Measurements from ENCODE around the gene COL28A1.

The COL28A1 gene

DNA sequence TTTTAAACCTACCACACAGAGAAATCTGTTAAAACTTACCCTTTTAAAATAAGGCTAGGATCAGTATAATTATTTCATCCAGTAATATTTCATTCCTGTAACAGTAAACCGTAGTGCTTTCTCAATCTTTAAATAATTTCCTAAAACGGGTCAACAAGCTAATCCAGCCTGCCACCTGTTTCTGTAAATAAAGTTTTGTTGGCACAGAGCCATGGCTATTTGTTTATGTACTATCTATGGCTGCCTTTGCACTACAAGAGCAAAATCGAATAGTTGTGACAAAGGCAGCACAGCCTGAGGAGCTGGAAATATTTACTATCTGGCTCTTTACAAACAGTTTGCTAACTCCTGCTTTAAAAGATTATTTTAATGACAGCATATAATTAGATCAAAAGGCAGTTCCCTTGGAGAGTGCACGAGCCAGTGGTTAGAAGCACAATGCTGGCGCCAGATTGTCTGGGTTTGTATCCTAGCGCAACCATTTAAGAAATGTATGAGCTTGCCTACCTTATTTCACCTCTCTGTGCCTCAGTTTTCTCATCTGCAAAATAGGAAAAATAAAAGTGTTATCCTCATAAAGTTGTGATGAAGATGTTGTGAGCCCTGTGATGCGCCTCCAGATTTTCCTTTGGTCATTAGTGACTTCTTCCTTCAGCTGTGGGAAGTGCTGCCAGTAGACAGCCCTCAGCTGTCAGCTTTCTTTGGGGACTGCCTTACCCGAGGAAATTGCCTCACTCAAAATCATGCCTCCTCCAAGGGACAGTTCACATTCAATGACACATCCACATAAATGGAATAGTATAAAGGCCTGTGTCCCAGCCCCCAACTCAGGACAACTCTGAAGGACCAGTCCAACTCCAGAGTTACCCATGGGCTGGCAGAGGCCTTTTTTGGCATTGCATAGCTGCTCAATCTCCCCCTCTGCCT lies 19.2 kb upstream of the COL28A1 start:
- H3K4me3 Mint-ChIP-seq = no peak overlapping the region
- no peaks in the 10 kb centered on the region for H3K9me3 Mint-ChIP-seq
- H3K27me3 Mint-ChIP-seq = no peaks in the 10 kb centered on the region
- no peak overlapping the region for H3K27ac Mint-ChIP-seq (ENCODE audit: low read depth)
- no peak for ATAC-seq (replicated peaks; ENCODE audit: extremely low read depth, poor library complexity, severe bottlenecking)
- no peaks in the 10 kb centered on the region for H3K4me1 Mint-ChIP-seq
- H3K36me3 Mint-ChIP-seq (ENCODE audit: insufficient read depth) = no peaks in the 10 kb centered on the region
- no peak for DNase-seq (ENCODE audit: low spot score in 2 of 2)

DNA sequence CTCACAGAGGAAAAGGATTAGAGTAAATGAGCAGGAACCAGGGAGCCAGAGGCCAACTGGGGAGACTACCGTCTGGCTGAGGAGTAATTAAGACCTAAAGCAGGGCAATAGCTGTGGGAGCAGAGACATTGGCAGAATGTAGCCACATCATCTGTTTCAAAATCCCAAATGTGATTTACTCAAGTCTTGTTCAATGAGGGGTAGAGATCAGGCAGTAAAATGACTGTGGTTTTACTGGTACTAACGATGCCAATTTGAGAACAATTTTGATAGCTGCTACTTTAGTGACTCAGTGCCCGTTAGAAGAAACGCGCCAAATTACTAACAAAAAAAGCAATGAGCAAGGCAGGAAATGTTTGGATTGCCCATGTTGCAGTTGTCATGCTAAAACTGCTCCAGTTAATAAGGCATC lies 18.4 kb upstream of the COL28A1 start:
- ATAC-seq (replicated peaks; ENCODE audit: extremely low read depth, poor library complexity, severe bottlenecking) (no peak), DNase-seq (ENCODE audit: low spot score in 2 of 2) (no peak)
- H3K36me3 Mint-ChIP-seq (ENCODE audit: insufficient read depth) = no peaks in the 10 kb centered on the region
- H3K27me3 Mint-ChIP-seq = no peaks in the 10 kb centered on the region
- H3K4me1 Mint-ChIP-seq = no peaks in the 10 kb centered on the region
- H3K9me3 Mint-ChIP-seq = no peaks in the 10 kb centered on the region
- H3K27ac Mint-ChIP-seq (ENCODE audit: low read depth) = no peak overlapping the region
- no peak overlapping the region for H3K4me3 Mint-ChIP-seq

DNA sequence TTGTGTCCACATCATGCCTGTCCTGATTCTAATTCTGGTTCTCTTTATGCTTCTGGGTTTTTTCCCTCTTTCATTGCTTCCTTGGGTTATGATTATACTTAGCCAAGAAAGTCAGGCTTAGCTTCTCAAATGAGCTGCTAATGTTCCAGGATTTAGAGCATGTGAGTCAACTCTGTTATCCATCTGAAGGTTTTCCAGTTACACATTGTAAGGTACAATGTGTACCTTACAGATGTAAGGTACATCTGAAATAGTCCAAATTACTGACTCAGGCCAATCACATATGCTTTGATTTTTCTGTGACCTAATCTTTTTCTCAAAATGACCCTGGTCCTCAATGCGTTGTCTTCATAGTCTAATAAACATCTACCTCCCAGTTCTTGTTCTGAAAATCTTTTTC lies 17.7 kb upstream of the COL28A1 start:
- Mint-ChIP-seq H3K4me3 (no peak overlapping the region), H3K36me3 (ENCODE audit: insufficient read depth) (no peaks in the 10 kb centered on the region), H3K27ac (ENCODE audit: low read depth) (no peak overlapping the region), H3K9me3 (no peaks in the 10 kb centered on the region), H3K27me3 (no peaks in the 10 kb centered on the region), H3K4me1 (no peaks in the 10 kb centered on the region)
- ATAC-seq (replicated peaks; ENCODE audit: extremely low read depth, poor library complexity, severe bottlenecking) = no peak
- DNase-seq (ENCODE audit: low spot score in 2 of 2) = no peak

DNA sequence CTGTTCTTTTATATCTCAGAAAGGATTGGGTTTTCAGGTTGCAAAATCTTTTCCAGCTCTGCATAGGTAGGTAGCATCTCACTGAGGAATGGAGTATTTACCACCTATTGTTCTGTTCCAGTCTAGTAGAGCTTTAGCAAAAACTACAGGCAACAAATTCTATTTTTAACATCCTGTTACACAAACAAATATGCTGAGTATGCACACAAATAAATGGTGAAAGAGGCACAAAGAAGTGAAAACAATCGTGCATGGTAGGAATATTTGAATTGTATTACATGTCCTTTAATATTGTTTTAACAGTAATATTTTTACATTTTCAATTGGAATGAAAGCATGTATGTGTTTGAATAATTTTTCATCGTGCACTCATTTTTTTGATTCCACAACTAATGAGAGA lies 16.5 kb upstream of the COL28A1 start:
- Mint-ChIP-seq H3K9me3 (no peaks in the 10 kb centered on the region), H3K27me3 (no peaks in the 10 kb centered on the region), H3K4me3 (no peak overlapping the region), H3K36me3 (ENCODE audit: insufficient read depth) (no peaks in the 10 kb centered on the region), H3K27ac (ENCODE audit: low read depth) (no peak overlapping the region), H3K4me1 (no peaks in the 10 kb centered on the region)
- DNase-seq (ENCODE audit: low spot score in 2 of 2) (no peak), ATAC-seq (replicated peaks; ENCODE audit: extremely low read depth, poor library complexity, severe bottlenecking) (no peak)

DNA sequence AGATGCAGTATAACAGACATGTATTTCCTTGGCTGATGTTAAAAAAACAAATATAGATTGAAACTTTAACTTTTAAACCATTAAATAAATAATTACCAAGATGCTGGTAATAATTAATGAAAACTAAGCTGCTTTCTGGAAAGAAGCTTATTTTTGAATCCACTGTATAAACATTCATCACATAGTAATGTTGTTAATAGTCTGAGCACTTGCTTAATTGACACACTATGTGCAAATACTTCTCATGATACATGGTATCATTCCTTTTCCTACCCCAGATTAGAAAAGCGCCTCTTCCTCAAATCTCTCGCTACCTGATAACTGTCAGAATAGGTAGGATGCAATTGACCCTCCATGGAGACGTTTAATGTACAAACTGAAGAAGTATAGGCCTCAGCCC lies 15.0 kb upstream of the COL28A1 start:
- H3K4me3 Mint-ChIP-seq = no peak overlapping the region
- no peaks in the 10 kb centered on the region for H3K36me3 Mint-ChIP-seq (ENCODE audit: insufficient read depth)
- ATAC-seq (replicated peaks; ENCODE audit: extremely low read depth, poor library complexity, severe bottlenecking) (no peak), DNase-seq (ENCODE audit: low spot score in 2 of 2) (no peak)
- no peaks in the 10 kb centered on the region for H3K9me3 Mint-ChIP-seq
- no peak overlapping the region for H3K27ac Mint-ChIP-seq (ENCODE audit: low read depth)
- H3K27me3 Mint-ChIP-seq = no peaks in the 10 kb centered on the region
- no peaks in the 10 kb centered on the region for H3K4me1 Mint-ChIP-seq

DNA sequence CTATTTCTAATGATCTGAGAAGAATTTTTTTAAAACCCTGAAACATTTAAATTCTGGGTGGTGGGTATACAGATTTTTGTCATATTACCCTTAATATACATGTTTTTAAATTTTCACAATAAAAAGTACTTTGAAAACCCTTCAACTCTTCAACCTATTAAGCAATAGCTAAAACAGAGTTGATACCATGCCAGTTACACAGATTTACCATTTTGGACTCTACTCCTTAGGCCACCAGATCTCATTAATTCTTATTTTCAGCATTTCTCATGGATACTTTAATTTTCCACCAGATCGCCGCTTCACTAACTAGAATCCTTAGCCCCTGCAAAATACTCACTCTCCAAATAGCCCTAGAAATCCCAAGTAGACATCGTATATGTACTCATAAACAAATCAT lies 12.7 kb upstream of the COL28A1 start:
- H3K4me3 Mint-ChIP-seq = no peak overlapping the region
- DNase-seq (ENCODE audit: low spot score in 2 of 2) = no peak
- H3K9me3 Mint-ChIP-seq = no peaks in the 10 kb centered on the region
- H3K27ac Mint-ChIP-seq (ENCODE audit: low read depth) = no peak overlapping the region
- ATAC-seq (replicated peaks; ENCODE audit: extremely low read depth, poor library complexity, severe bottlenecking) = no peak
- H3K27me3 Mint-ChIP-seq = no peaks in the 10 kb centered on the region
- H3K36me3 Mint-ChIP-seq (ENCODE audit: insufficient read depth) = no peaks in the 10 kb centered on the region
- H3K4me1 Mint-ChIP-seq = no peaks in the 10 kb centered on the region

DNA sequence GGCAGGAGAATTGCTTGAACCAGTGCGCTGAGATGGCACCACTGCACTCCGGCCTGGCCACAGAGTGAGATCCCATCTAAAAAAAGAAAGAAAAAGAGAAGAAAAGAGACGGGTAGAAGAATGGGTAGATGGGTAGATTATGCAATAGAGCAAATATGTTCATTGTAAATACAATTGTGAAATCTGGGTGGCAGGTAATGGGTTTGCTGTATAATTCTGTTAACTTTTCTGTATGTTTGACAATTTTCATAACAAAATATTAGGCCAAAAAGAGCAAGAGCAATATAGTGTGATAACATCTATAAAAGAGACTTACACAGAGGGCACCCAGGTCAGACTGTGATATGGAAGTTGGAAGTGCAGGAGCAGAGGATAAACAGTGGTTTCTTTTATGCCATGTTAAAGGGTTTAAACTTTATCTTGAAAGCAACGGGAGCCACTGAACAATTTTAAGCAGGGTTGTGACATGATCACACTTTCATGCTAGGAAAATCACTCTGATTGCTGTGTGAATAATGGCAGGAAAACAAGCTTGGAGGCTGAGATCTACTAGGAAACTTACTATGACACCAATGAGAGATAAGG lies 6.7 kb upstream of the COL28A1 start:
- no peaks in the 10 kb centered on the region for H3K9me3 Mint-ChIP-seq
- H3K27ac Mint-ChIP-seq (ENCODE audit: low read depth) = no peak overlapping the region
- ATAC-seq (replicated peaks; ENCODE audit: extremely low read depth, poor library complexity, severe bottlenecking) (no peak), DNase-seq (ENCODE audit: low spot score in 2 of 2) (no peak)
- no peaks in the 10 kb centered on the region for H3K36me3 Mint-ChIP-seq (ENCODE audit: insufficient read depth)
- H3K27me3 Mint-ChIP-seq = no peaks in the 10 kb centered on the region
- no peak overlapping the region for H3K4me3 Mint-ChIP-seq
- H3K4me1 Mint-ChIP-seq = no peaks in the 10 kb centered on the region

DNA sequence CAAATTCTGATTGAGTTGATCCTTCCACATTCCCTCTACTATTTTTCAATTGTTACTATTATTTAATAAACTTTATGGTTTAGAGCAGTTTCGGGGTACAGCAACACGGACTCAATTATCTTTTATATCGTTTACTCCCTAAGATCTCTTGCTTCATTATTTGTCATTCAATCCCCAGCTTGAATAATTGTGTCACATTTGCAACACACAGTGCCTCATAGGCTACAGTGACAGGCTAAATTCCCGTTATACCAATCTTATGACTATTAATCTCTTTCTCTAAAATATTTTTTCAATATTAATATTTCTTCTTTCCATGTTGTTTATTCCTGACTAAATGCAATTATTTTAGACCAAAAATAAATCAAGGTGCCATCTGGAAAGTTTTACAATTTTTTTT lies 4.0 kb upstream of the COL28A1 start:
- no peak overlapping the region for H3K27ac Mint-ChIP-seq (ENCODE audit: low read depth)
- H3K4me1 Mint-ChIP-seq = no peaks in the 10 kb centered on the region
- H3K27me3 Mint-ChIP-seq = peaks cover 4% of the 10 kb centered on the region
- DNase-seq (ENCODE audit: low spot score in 2 of 2) (no peak), ATAC-seq (replicated peaks; ENCODE audit: extremely low read depth, poor library complexity, severe bottlenecking) (no peak)
- H3K9me3 Mint-ChIP-seq = no peaks in the 10 kb centered on the region
- no peak overlapping the region for H3K4me3 Mint-ChIP-seq
- H3K36me3 Mint-ChIP-seq (ENCODE audit: insufficient read depth) = no peaks in the 10 kb centered on the region

DNA sequence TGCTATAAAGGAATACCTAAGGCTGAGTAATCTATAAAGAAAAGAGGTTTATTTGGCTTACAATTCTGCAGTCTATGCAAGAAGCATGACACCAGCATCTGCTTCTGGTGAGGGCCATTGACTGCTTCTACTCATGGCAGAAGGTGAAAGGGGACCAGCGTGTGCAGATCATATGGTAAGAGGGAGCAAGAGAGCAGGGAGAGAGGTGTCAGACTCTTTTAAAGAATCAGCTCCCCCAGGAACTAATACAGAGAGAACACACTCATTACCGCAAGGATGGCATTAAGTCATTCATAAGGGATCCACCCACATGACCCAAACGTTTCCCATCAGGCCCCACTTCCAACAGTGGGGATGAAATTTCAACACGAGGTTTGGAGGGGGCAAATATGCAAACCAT lies 3.5 kb upstream of the COL28A1 start:
- H3K27ac Mint-ChIP-seq (ENCODE audit: low read depth) = no peak overlapping the region
- H3K36me3 Mint-ChIP-seq (ENCODE audit: insufficient read depth) = no peaks in the 10 kb centered on the region
- peaks cover 10% of the 10 kb centered on the region for H3K27me3 Mint-ChIP-seq
- ATAC-seq (replicated peaks; ENCODE audit: extremely low read depth, poor library complexity, severe bottlenecking) = no peak
- no peak overlapping the region for H3K4me3 Mint-ChIP-seq
- no peaks in the 10 kb centered on the region for H3K9me3 Mint-ChIP-seq
- H3K4me1 Mint-ChIP-seq = no peaks in the 10 kb centered on the region
- no peak for DNase-seq (ENCODE audit: low spot score in 2 of 2)

DNA sequence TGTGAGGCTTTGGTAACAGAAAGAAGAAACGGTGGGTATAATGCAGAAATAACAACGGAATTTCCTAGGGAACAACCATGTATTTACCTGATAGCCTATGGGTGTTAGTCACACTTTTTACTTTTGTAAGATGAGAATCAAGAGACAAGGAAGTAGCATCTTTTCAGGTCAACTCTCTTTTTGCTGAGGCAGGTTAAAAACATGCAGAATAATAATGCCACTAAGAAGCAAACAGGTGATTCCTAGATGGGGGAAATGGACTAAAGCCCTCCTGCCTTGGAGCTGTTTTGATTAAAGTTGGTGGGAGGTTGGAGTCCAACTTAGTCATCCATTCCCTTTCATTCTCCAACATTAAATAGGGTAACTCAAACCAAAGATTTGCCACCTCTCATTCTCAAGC lies 2.0 kb upstream of the COL28A1 start:
- H3K27me3 Mint-ChIP-seq = peaks cover 21% of the 10 kb centered on the region
- no peak overlapping the region for H3K4me3 Mint-ChIP-seq
- no peaks in the 10 kb centered on the region for H3K36me3 Mint-ChIP-seq (ENCODE audit: insufficient read depth)
- no peaks in the 10 kb centered on the region for H3K4me1 Mint-ChIP-seq
- ATAC-seq (replicated peaks; ENCODE audit: extremely low read depth, poor library complexity, severe bottlenecking) (no peak), DNase-seq (ENCODE audit: low spot score in 2 of 2) (no peak)
- H3K27ac Mint-ChIP-seq (ENCODE audit: low read depth) = no peak overlapping the region
- no peaks in the 10 kb centered on the region for H3K9me3 Mint-ChIP-seq

DNA sequence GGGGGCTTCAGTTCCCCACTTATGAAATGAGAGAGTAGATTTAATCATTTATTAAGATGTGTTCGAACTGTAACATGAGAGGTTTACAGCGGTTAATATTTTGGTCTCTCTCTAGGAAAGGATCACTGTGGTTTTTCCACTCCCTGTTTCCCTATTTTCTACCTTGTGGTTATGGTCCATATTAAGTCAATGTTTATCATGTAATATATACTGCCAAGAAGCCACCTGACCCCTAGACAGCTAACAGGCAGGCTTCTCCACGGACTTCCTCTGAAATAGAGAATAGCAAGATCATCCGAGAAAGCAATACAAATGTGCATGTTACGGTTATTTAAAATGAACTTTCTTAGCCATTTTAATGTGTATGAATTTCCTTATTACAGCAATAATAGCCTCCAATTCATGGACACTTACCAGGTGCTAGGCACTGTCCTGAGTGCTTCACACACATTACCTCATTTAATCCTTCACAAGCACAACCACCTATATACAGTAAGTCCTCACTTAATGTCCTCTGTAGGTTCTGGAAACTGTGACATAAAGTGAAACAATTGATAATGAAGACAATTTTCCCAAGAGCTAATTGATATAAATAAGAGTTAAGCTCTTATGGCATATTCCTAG lies 835 bp upstream of the COL28A1 start:
- H3K36me3 Mint-ChIP-seq (ENCODE audit: insufficient read depth) = no peaks in the 10 kb centered on the region
- no peaks in the 10 kb centered on the region for H3K9me3 Mint-ChIP-seq
- no peak overlapping the region for H3K4me3 Mint-ChIP-seq
- ATAC-seq (replicated peaks; ENCODE audit: extremely low read depth, poor library complexity, severe bottlenecking) = no peak
- H3K27ac Mint-ChIP-seq (ENCODE audit: low read depth) = no peak overlapping the region
- H3K27me3 Mint-ChIP-seq = peaks cover 21% of the 10 kb centered on the region
- H3K4me1 Mint-ChIP-seq = no peaks in the 10 kb centered on the region
- DNase-seq (ENCODE audit: low spot score in 2 of 2) = no peak

DNA sequence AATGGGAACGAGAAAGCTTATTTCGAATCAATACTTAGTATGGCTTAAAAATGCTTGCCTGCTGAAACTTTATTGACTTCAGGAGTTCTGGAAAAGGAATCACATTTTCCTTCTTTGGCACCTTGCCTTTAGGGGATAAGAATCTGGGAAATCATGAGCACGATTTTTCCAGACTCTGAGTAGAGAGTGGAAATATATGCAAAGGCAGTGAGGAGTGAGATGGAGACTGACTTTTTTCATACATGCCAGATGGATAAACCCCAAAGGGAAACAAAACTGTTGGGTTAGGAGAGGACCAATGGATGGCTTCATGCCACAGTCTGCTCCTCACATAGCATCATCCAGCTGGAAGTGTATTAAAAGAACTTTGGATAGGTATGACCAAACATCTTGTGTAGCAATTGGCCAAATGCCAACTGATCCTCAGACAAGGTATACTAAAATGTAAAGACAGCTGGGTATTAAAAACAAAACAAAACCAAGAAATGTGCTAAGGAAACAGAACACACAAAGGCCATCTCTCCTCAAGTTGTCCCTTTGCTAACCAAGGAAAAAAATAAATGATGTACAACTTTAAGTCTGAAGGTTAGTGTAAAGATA lies 1.7 kb downstream of the COL28A1 start:
- no peak for DNase-seq (ENCODE audit: low spot score in 2 of 2)
- no peak for ATAC-seq (replicated peaks; ENCODE audit: extremely low read depth, poor library complexity, severe bottlenecking)
- Mint-ChIP-seq H3K9me3 (no peaks in the 10 kb centered on the region), H3K4me3 (no peak overlapping the region), H3K27ac (ENCODE audit: low read depth) (no peak overlapping the region), H3K36me3 (ENCODE audit: insufficient read depth) (no peaks in the 10 kb centered on the region), H3K4me1 (no peaks in the 10 kb centered on the region), H3K27me3 (peaks cover 21% of the 10 kb centered on the region)

DNA sequence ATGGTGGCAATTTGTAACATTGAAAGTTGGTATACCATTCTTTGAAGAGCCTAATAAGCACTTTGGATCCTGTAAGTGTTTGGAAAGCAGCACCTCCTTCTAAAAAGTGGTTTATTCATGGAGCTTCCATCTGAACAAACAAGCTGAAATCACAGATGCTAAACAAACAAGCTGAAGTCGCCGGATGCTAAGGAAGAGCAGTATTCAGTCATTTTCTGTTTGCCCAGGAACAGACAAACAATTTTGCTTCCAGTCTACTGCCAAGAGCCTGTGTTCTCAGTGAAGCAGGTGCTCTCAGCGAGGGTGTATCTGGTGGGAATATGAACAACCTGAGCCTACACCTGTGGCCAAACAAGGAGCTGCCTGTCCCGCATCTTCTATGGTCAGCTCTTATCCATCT lies 6.3 kb downstream of the COL28A1 start:
- H3K9me3 Mint-ChIP-seq = no peaks in the 10 kb centered on the region
- H3K36me3 Mint-ChIP-seq (ENCODE audit: insufficient read depth) = peaks cover 1% of the 10 kb centered on the region
- H3K4me3 Mint-ChIP-seq = no peak overlapping the region
- DNase-seq (ENCODE audit: low spot score in 2 of 2) = no peak
- ATAC-seq (replicated peaks; ENCODE audit: extremely low read depth, poor library complexity, severe bottlenecking) = no peak
- no peaks in the 10 kb centered on the region for H3K4me1 Mint-ChIP-seq
- H3K27ac Mint-ChIP-seq (ENCODE audit: low read depth) = no peak overlapping the region
- peaks cover 30% of the 10 kb centered on the region for H3K27me3 Mint-ChIP-seq

Measured in central memory CD8-positive, alpha-beta T cell (primary cell).